Astrocyte (in vitro differentiated cells and primary cell): ENCODE measurements around the gene RAB3A.

Source experiments
- CTCF ChIP-seq: IDR thresholded peaks from 2 replicates; pipeline ENCODE4 v1.5.1; 2011; ENCODE audit warnings: low read depth, mild to moderate bottlenecking, inconsistent platforms, low read length, moderate library complexity; ENCODE audit not compliant: insufficient read depth
- EZH2 ChIP-seq: IDR thresholded peaks from 2 replicates; pipeline ENCODE4 v1.6.1; 2012; ENCODE audit warnings: mild to moderate bottlenecking, low read length, inconsistent platforms; ENCODE audit not compliant: insufficient read depth

- TF ChIP-seq CTCF (no peak), EZH2 (no peak)
Observed at GRCh38 chr19:18193388-18194180, 10.3 kb downstream of the RAB3A start.
